ENCODE data around the gene LHFPL3.

- TF ChIP-seq, protein P1, sequence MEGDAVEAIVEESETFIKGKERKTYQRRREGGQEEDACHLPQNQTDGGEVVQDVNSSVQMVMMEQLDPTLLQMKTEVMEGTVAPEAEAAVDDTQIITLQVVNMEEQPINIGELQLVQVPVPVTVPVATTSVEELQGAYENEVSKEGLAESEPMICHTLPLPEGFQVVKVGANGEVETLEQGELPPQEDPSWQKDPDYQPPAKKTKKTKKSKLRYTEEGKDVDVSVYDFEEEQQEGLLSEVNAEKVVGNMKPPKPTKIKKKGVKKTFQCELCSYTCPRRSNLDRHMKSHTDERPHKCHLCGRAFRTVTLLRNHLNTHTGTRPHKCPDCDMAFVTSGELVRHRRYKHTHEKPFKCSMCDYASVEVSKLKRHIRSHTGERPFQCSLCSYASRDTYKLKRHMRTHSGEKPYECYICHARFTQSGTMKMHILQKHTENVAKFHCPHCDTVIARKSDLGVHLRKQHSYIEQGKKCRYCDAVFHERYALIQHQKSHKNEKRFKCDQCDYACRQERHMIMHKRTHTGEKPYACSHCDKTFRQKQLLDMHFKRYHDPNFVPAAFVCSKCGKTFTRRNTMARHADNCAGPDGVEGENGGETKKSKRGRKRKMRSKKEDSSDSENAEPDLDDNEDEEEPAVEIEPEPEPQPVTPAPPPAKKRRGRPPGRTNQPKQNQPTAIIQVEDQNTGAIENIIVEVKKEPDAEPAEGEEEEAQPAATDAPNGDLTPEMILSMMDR (IDR thresholded peaks at IDR 0.05) = no peak
- TF ChIP-seq POLR2A (IDR thresholded peaks at IDR 0.05) = no peak
Observed at GRCh38 chr7:104921596-104921995, 593.2 kb downstream of the LHFPL3 start.

All from esophagus squamous epithelium (tissue), 4 donors.